ENCODE measurements around the gene FHIT. TPM values are rescaled to one million over a fixed set of nuclear protein-coding genes. Genes with fewer than 3 reads are reported as not detected.

FHIT gene
- total and polyA plus RNA-seq, 10 of the 15 experiments (the other 5 are each of a cell fraction or from before 2014, with no cell fraction given), result 4.2 to 14.9 (median 9.4) TPM

DNA sequence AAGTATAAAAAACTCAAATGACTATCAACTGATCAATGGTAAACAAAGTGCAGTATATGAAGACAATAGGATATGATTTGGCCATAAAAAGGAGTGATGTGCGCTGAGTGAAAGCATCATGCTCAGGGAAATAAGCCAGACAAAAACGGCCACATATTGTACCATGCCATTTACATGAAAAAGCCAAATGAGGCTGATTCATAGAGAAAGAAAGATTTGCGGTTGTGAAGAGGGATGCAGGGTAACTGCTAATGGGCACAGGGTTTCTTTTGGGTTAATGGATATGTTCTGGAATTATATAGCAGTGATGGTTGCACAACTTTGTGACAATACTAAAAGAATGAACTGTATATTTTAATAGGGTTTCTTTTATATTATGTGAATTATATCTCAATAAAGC lies 1324.2 kb downstream of the FHIT start:
- POLR2A ChIA-PET, result no interaction called here
- CTCF ChIA-PET, result no interaction called here
- TF ChIP-seq CEBPB (IDR thresholded peaks at IDR 0.05; ENCODE audit: borderline replicate concordance in 1 of 2, low read depth in 2 of 2, low read length in 2 of 2) (no peak), CBX3 (IDR thresholded peaks at IDR 0.05; ENCODE audit: borderline replicate concordance, low read depth) (no peak), BCL11A (IDR thresholded peaks at IDR 0.05; ENCODE audit: low read depth, low read length) (no peak), CEBPZ (IDR thresholded peaks at IDR 0.05; ENCODE audit: low read depth, low read length) (no peak), IKZF2 (IDR thresholded peaks at IDR 0.05) (no peak), RELA (IDR thresholded peaks at IDR 0.05; ENCODE audit: borderline replicate concordance, partially characterized antibody) (no peak), BCLAF1 (IDR thresholded peaks at IDR 0.05) (no peak), SREBF1 (IDR thresholded peaks at IDR 0.05; ENCODE audit: low read length) (no peak), SIX5 (IDR thresholded peaks at IDR 0.05; ENCODE audit: low read depth, low read length, severe bottlenecking) (no peak), MEF2A (IDR thresholded peaks at IDR 0.05; ENCODE audit: insufficient read depth, low read depth, low read length) (no peak), ELK1 (IDR thresholded peaks at IDR 0.05; ENCODE audit: low read depth, low read length) (no peak), MAX (IDR thresholded peaks at IDR 0.05; ENCODE audit: low read depth, low read length) (no peak)
- TF ChIP-seq, protein P1, sequence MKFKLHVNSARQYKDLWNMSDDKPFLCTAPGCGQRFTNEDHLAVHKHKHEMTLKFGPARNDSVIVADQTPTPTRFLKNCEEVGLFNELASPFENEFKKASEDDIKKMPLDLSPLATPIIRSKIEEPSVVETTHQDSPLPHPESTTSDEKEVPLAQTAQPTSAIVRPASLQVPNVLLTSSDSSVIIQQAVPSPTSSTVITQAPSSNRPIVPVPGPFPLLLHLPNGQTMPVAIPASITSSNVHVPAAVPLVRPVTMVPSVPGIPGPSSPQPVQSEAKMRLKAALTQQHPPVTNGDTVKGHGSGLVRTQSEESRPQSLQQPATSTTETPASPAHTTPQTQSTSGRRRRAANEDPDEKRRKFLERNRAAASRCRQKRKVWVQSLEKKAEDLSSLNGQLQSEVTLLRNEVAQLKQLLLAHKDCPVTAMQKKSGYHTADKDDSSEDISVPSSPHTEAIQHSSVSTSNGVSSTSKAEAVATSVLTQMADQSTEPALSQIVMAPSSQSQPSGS (IDR thresholded peaks at IDR 0.05; ENCODE audit: low read length), result no peak

More for the DNA sequence above, 1324.2 kb downstream of the FHIT start:
- no peak for DNase-seq (ENCODE audit: low read depth, low spot score)
- H3K79me2 ChIP-seq (ENCODE audit: control insufficient read depth, insufficient read depth, low read length), result no peaks in the 10 kb centered on the region
- no peak for FAIRE-seq
- H3K36me3 ChIP-seq (ENCODE audit: control insufficient read depth in 2 of 2, insufficient read depth in 2 of 2, low read length in 1 of 2), result no peaks in the 10 kb centered on the region
- no peak overlapping the region for H3K4me3 ChIP-seq
- intact Hi-C loops (cut with micrococcal nuclease; ENCODE audit: unreplicated experiment), result no loop called here
- no peak overlapping the region for H3K27ac ChIP-seq (ENCODE audit: control insufficient read depth, insufficient read depth)
- no peaks in the 10 kb centered on the region for H3K9me3 ChIP-seq (replicated peaks; ENCODE audit: control insufficient read depth, insufficient read depth, low read length)
- H3K4me1 ChIP-seq (ENCODE audit: control insufficient read depth, insufficient read depth, low read length), result no peaks in the 10 kb centered on the region
- SMC1A ChIA-PET (ENCODE audit: uncharacterized antibody, unreplicated experiment), result interaction anchor here (0.6 to 0.7 kb wide), 2 partner anchors 65 to 837 kb away, joined by 3 read pairs; no protein-coding TSS in a partner anchor
- no peak overlapping the region for H3K4me2 ChIP-seq (ENCODE audit: control insufficient read depth, insufficient read depth)
- H3K27me3 ChIP-seq (replicated peaks in 1 of 2; ENCODE audit: control insufficient read depth in 2 of 2, insufficient read depth in 2 of 2, low read length in 1 of 2), result no peaks in the 10 kb centered on the region
- RAD21 ChIA-PET (ENCODE audit: unreplicated experiment), result no interaction called here
- H4K20me1 ChIP-seq (ENCODE audit: control insufficient read depth, insufficient read depth), result no peaks in the 10 kb centered on the region
- in situ Hi-C loops (cut with MboI), result no loop called here
- 48% methylated on average over 3 of the region's 3 CpGs for WGBS (ENCODE audit: insufficient coverage, insufficient replicate concordance, low lambda C conversion rate, missing lambda C conversion rate)
- no TSS peak for BruUV-seq (replicated peaks)
- no peak overlapping the region for H3K9ac ChIP-seq (ENCODE audit: control insufficient read depth, insufficient read depth, low read length)
- ATAC-seq, result no peak
- H2AFZ ChIP-seq (ENCODE audit: control insufficient read depth, low read depth, low read length), result no peak overlapping the region
